MCF 10A (cell line): ENCODE results near the gene SLC39A13. TPM values are rescaled to one million over a fixed set of nuclear protein-coding genes. Genes with fewer than 3 reads are reported as not detected.

Experiments
- BruUV-seq: library from RNA; stranded (reverse); fragments of 400-500 nt; replicated peaks from 2 replicates; lab custom pipeline; 2021; lab: Mats Ljungman, UMichigan
- CTCF ChIA-PET: fragments of 300-600 bp; sonication (Branson Sonifier 250); formaldehyde crosslinking; extraction: SDS; loops from one replicate; lab custom pipeline; 2021; ENCODE audit warnings: antibody characterized with exemption, inconsistent platforms; lab: Yijun Ruan, JAX
- POLR2A ChIA-PET: fragments of 300-600, 350-650 bp; sonication (Branson Sonifier 250); formaldehyde crosslinking; extraction: SDS; loops from one replicate; lab custom pipeline; 2020; ENCODE audit warnings: antibody characterized with exemption, inconsistent platforms; lab: Yijun Ruan, JAX
- DNase-seq: peaks from one replicate; pipeline ENCODE4 v3.0.0-alpha.2; 2018; ENCODE audit not compliant: unreplicated experiment
- H3K27ac Mint-ChIP-seq: one replicate; pipeline ENCODE4 v1.8.0; 2022; ENCODE audit warnings: mild to moderate bottlenecking, low read depth, mixed read lengths; ENCODE audit not compliant: unreplicated experiment
- H3K27me3 Mint-ChIP-seq: one replicate; pipeline ENCODE4 v1.8.0; 2022; ENCODE audit warnings: mixed read lengths; ENCODE audit not compliant: insufficient read depth, unreplicated experiment
- H3K36me3 Mint-ChIP-seq: one replicate; pipeline ENCODE4 v1.8.0; 2022; ENCODE audit warnings: mild to moderate bottlenecking, moderate library complexity, mixed read lengths; ENCODE audit not compliant: insufficient read depth, unreplicated experiment
- H3K4me1 Mint-ChIP-seq: one replicate; pipeline ENCODE4 v1.8.0; 2022; ENCODE audit warnings: mixed read lengths; ENCODE audit not compliant: insufficient read depth, unreplicated experiment
- H3K4me3 Mint-ChIP-seq: one replicate; pipeline ENCODE4 v1.8.0; 2022; ENCODE audit warnings: mild to moderate bottlenecking, moderate library complexity, mixed read lengths; ENCODE audit not compliant: unreplicated experiment
- H3K9me3 Mint-ChIP-seq: one replicate; pipeline ENCODE4 v1.8.0; 2022; ENCODE audit warnings: mixed read lengths; ENCODE audit not compliant: unreplicated experiment
- CTCF ChIP-seq: fragments of 200-600 bp; IDR thresholded peaks from one replicate; pipeline ENCODE4 v1.8.0; 2022; ENCODE audit warnings: antibody characterized with exemption, mild to moderate bottlenecking; ENCODE audit not compliant: unreplicated experiment
- intact Hi-C: fragments of 100-400 bp; cut with micrococcal nuclease; formaldehyde crosslinking; loops from 2 replicates; pipeline ENCODE4 v1.14.1; 2022
- total RNA-seq: library from RNA; stranded (reverse); gene quantifications from 2 replicates; pipeline ENCODE4 v1.2.3, GENCODE V29; 2022

Gene SLC39A13
- total RNA-seq, 1 experiment from 2014 or later: 56.5 TPM

- POLR2A ChIA-PET: interaction anchor here (0.6 kb wide), 1 partner anchor 549 kb away, joined by 3 read pairs; no protein-coding TSS in a partner anchor
- H3K9me3 Mint-ChIP-seq: no peaks in the 10 kb centered on the region
- H3K27ac Mint-ChIP-seq: no peak overlapping the region
- BruUV-seq: no TSS peak
- intact Hi-C loops: no loop called here
- H3K4me1 Mint-ChIP-seq: no peaks in the 10 kb centered on the region
- CTCF ChIA-PET: interaction anchor here (0.6 to 1.9 kb wide), 3 partner anchors 16 to 63 kb away, joined by 3 to 9 read pairs (median 5); no protein-coding TSS in a partner anchor
- peaks cover 6% of the 10 kb centered on the region for H3K36me3 Mint-ChIP-seq
- H3K27me3 Mint-ChIP-seq: no peaks in the 10 kb centered on the region
- TF ChIP-seq CTCF: no peak
- no peak for DNase-seq
- H3K4me3 Mint-ChIP-seq: no peak overlapping the region
These were observed 17.3 kb upstream of the SLC39A13 start for GRCh38 chr11:47391077-47391583.

- Mint-ChIP-seq H3K36me3 (peaks cover 6% of the 10 kb centered on the region), H3K4me3 (no peak overlapping the region), H3K27me3 (no peaks in the 10 kb centered on the region), H3K9me3 (no peaks in the 10 kb centered on the region), H3K27ac (no peak overlapping the region), H3K4me1 (no peaks in the 10 kb centered on the region)
- ChIA-PET CTCF (interaction anchor here (0.6 to 2.4 kb wide), 5 partner anchors 15 to 1315 kb away, joined by 3 to 12 read pairs (median 5); no protein-coding TSS in a partner anchor), POLR2A (interaction anchor here (0.6 to 0.7 kb wide), 2 partner anchors 202 to 550 kb away, joined by 3 read pairs; no protein-coding TSS in a partner anchor)
- no TSS peak for BruUV-seq
- no peak for DNase-seq
- intact Hi-C loops: no loop called here
- no peak for TF ChIP-seq CTCF
These were observed 16.5 kb upstream of the SLC39A13 start for GRCh38 chr11:47391711-47392432.

- Mint-ChIP-seq H3K9me3 (no peaks in the 10 kb centered on the region), H3K4me1 (no peaks in the 10 kb centered on the region), H3K4me3 (no peak overlapping the region), H3K36me3 (peaks cover 6% of the 10 kb centered on the region), H3K27ac (no peak overlapping the region), H3K27me3 (no peaks in the 10 kb centered on the region)
- CTCF ChIA-PET: interaction anchor here (0.8 to 2.4 kb wide), 3 partner anchors 15 to 19 kb away, joined by 3 to 12 read pairs (median 4); no protein-coding TSS in a partner anchor
- BruUV-seq: no TSS peak
- POLR2A ChIA-PET: no interaction called here
- intact Hi-C loops: no loop called here
- TF ChIP-seq CTCF: no peak
- no peak for DNase-seq
These were observed 15.7 kb upstream of the SLC39A13 start for GRCh38 chr11:47392546-47393162.
